NCI-H2107 treated with DMSO at 0.1 percent for 48 hours (cell line): ENCODE results near the gene GRID2.
"Not testable (repeated sequence)": the region's sequence is repeated elsewhere in the genome, so short reads cannot be mapped to it uniquely, and the experiment has no call there.

ENCODE experiments used
- DNase-seq: peaks from one replicate; lab custom pipeline; 2025; ENCODE audit not compliant: unreplicated experiment; lab: John Stamatoyannopoulos, UW

Gene GRID2

GRCh38 chr4:93646233-93646930 lies 1342.6 kb downstream of the GRID2 start:
- DNase-seq, result no peak

GRCh38 chr4:93648258-93648657 lies 1344.5 kb downstream of the GRID2 start:
- DNase-seq, result no peak

- DNase-seq, result no peak
These were observed 1346.1 kb downstream of the GRID2 start for GRCh38 chr4:93649828-93650227.

DNA sequence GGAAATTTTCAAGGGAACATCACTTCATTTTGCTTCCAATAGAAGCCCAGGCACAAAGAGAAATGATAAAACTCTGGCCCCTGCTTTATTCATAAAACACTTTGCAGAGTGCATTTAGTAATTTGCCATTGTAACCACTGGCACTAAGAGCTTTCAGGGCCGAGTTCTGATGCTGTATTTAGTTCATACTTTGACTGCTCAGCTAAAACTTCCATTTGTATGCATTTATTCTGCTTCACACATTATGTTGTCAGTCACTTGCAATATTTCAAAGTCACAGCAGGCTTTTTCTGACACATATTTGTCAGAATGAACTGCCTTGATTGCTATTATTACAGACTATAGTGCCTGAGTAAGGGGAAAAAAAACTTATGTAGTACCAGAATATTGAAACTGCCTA lies 1350.4 kb downstream of the GRID2 start:
- no peak for DNase-seq

- DNase-seq, result no peak
These were observed 1353.8 kb downstream of the GRID2 start for GRCh38 chr4:93657527-93657926.

- no peak for DNase-seq
These were observed 1354.7 kb downstream of the GRID2 start for GRCh38 chr4:93658443-93658842.

DNA sequence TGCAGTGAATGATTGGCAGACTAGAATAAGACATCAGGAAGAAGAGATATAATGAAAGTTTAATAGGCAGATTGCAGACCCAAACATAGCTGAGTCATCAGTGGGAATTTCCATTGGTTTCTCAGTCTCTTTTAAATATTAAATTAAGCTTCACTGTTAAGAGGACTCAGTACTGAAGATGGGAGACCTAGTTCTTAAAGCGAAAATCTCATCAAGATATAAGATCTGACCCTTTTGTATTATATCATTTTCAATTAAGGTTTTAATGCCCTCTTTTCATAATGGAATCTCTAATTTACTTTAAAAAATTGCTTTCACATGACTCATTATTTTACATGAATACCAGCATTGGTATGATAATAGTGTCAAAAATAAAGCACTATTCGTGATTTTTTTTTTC lies 1355.9 kb downstream of the GRID2 start:
- no peak for DNase-seq

- DNase-seq, result no peak
These were observed 1356.3 kb downstream of the GRID2 start for GRCh38 chr4:93660036-93660435.

GRCh38 chr4:93670434-93670833 lies 1366.7 kb downstream of the GRID2 start:
- DNase-seq, result no peak

- no peak for DNase-seq
These were observed 1367.3 kb downstream of the GRID2 start for GRCh38 chr4:93671093-93671492.

GRCh38 chr4:93676937-93677336 lies 1373.2 kb downstream of the GRID2 start:
- not testable (repeated sequence) for DNase-seq

DNA sequence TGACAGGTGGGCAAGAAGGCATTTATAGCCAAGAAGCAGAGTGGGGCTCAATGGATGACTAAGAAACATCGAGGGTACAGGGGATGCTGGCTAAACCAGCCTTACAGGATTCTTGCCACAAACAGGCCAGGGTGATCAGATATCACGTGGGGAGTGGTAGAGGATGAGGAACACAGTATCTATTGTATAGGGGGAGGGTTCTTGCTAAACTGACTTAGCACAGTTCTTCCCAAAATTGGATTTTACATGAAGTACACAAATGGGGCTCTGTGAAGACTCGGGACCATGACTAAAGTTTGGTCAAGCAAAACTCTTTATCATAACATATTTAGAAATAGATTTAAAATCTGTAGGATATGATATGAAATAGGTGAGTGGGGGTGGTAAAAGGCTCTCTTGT lies 1380.8 kb downstream of the GRID2 start:
- DNase-seq, result no peak

DNA sequence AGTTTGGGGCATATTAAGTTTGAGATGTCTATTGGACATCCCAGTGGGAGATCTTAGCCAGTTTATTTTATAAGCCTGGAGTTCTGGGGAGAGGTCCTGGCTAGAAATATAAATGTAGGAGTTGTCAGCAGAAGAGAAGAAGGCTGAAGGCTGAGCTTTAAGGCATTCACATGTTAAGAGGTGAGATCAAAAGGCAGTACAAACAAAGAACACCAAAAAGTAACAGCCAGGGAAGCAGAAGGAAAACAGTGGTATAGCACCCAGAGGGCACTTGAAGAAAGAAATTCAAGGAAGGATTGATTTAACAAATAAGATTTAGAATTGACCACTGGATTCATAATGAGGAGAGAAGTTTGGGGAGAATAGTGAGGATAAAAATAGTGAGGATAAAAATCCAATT lies 1383.5 kb downstream of the GRID2 start:
- no peak for DNase-seq

- no peak for DNase-seq
These were observed 1385.2 kb downstream of the GRID2 start for GRCh38 chr4:93688978-93689377.

DNA sequence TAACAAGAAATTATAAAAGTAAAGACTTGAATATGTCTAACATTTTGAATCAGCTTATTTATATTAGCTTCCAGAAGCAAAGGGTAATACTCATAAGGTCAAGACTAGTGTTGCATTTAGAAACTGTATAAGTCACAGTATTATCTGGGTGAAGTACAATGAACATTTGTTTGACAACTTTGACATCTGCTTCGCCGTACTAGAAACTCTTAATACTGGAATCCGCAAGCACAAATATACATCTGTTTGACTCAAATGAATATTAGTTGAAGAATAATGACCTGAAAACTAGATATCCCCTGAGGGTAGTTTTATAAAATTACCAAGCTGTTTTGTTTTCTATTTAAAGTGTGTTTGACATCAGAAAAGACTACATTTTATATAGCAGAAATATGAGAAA lies 1389.4 kb downstream of the GRID2 start:
- no peak for DNase-seq

- DNase-seq, result no peak
These were observed 1394.9 kb downstream of the GRID2 start for GRCh38 chr4:93698686-93699085.

- DNase-seq, result no peak
These were observed 1396.8 kb downstream of the GRID2 start for GRCh38 chr4:93700571-93700970.

DNA sequence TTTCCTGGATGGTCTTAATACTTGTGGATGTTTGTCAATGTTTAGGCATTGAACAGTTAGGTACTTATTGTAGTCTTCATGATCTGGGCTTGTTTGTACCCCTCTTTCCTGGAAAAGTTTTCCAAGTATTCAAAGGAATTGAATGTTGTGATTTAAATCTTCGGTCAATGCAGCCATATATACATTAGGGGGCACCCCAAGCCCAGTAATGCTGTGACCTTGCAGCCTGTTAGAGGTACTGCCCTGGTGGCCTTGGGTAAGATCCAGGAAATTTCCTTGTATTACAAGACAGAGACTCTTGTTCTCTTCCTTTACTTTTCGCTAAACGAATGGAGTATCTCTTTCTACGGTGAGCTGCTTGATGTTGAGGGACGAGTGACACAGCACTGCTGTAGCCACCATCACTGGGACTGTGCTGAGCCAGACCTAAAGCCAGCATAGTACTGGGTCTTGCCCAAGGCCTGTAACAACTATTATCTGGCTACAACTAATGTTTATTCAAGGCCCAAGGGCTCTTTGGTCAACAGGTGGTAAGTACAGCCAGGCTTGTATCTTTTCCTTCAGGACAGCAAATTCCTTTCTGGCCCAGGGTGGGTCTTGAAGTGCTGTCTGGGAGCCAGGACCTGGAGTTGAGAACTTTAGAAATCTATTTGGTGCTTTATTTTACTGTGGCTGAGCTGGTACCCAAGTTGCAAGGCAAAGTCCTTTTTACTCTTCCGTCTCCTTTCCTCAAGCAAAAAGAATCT lies 1406.5 kb downstream of the GRID2 start:
- DNase-seq, result no peak

GRCh38 chr4:93710847-93711430 lies 1407.2 kb downstream of the GRID2 start:
- no peak for DNase-seq

DNA sequence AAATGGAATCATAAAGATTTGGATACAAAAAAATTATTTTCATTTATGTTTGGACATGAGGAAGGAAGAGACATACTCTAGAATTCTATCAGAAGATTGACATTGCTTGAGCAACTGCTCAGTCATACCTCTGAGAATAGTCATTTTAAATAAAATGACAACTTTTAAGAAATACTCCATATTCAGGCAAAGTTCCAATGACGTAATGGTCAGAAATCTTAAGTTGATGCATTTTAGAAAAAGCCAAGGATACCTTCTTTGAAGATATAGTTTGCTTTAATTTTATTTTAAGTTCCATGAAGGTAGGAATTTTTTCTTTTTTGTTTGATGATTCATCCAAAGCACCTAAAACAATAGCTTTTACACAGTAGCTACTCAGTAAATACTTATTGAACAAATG lies 1414.5 kb downstream of the GRID2 start:
- no peak for DNase-seq

GRCh38 chr4:93719552-93719951 lies 1415.8 kb downstream of the GRID2 start:
- DNase-seq, result no peak

DNA sequence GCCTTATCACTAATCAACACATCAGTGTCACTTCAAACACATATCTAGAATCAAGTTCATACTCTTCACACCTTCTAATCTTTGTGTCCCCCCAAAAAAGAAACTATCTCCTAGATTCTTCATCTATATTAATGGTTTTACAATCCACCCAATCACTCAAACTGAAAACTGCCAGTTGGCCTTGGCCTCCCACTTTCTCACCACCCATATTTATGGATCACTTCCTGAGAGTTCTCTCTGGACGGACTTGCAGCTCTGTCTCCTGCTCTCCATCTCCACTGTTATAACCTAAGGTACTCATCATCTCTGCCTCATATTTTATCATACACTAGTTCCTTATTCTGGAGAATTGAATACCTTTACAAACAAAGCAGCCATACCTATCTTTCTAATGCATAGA lies 1418.7 kb downstream of the GRID2 start:
- DNase-seq, result no peak
